GM19372 (cell line): ENCODE measurements around the gene STK17B.

Experiments used
- ATAC-seq: cut with Tn5 transposase; IDR thresholded peaks from one replicate; pipeline ENCODE4 v1.9.1; 2021; ENCODE audit warnings: mild to moderate bottlenecking, low read depth, moderate library complexity; ENCODE audit not compliant: unreplicated experiment

The STK17B gene

GRCh38 chr2:196162586-196163175 is 8.7 kb downstream of the STK17B start:
- ATAC-seq = no peak

- ATAC-seq = no peak
Measured at GRCh38 chr2:196160946-196161345, 10.4 kb downstream of the STK17B start.

GRCh38 chr2:196160101-196160500 is 11.3 kb downstream of the STK17B start:
- peak; percentile 60 for ATAC-seq

GRCh38 chr2:196159221-196159892 is 12.0 kb downstream of the STK17B start:
- ATAC-seq = no peak

GRCh38 chr2:196155575-196155974 is 15.8 kb downstream of the STK17B start:
- ATAC-seq = no peak

GRCh38 chr2:196153480-196153879 is 17.9 kb downstream of the STK17B start:
- no peak for ATAC-seq

GRCh38 chr2:196149948-196150347 is 21.4 kb downstream of the STK17B start:
- peak; percentile 51 for ATAC-seq

- ATAC-seq = no peak
Measured at GRCh38 chr2:196148736-196149135, 22.6 kb downstream of the STK17B start.

- ATAC-seq = no peak
Measured at GRCh38 chr2:196145256-196145655, 26.1 kb downstream of the STK17B start.

- no peak for ATAC-seq
Measured at GRCh38 chr2:196144513-196145126, 26.8 kb downstream of the STK17B start.

GRCh38 chr2:196143730-196144131 is 27.6 kb downstream of the STK17B start:
- no peak for ATAC-seq

GRCh38 chr2:196142825-196143224 is 28.6 kb downstream of the STK17B start:
- ATAC-seq = no peak

- ATAC-seq = no peak
Measured at GRCh38 chr2:196140213-196140612, 31.2 kb downstream of the STK17B start.

- ATAC-seq = no peak
Measured at GRCh38 chr2:196137271-196137670, 34.1 kb downstream of the STK17B start.

GRCh38 chr2:196136151-196136550 is 35.2 kb downstream of the STK17B start:
- no peak for ATAC-seq

GRCh38 chr2:196131949-196132925 is 39.1 kb downstream of the STK17B start:
- no peak for ATAC-seq

- ATAC-seq = no peak
Measured at GRCh38 chr2:196131384-196131937, 39.9 kb downstream of the STK17B start.

- ATAC-seq = no peak
Measured at GRCh38 chr2:196130039-196130825, 41.1 kb downstream of the STK17B start.

GRCh38 chr2:196128749-196129148 is 42.6 kb downstream of the STK17B start:
- no peak for ATAC-seq

- ATAC-seq = no peak
Measured at GRCh38 chr2:196125596-196125995, 45.8 kb downstream of the STK17B start.
